NOMO-1 treated with DMSO at 0.1 percent for 48 hours (cell line): ENCODE data around the gene ANO4.

ENCODE experiments used
- DNase-seq: peaks from one replicate; lab custom pipeline; 2025; ENCODE audit not compliant: unreplicated experiment; lab: John Stamatoyannopoulos, UW

ANO4 gene

DNA sequence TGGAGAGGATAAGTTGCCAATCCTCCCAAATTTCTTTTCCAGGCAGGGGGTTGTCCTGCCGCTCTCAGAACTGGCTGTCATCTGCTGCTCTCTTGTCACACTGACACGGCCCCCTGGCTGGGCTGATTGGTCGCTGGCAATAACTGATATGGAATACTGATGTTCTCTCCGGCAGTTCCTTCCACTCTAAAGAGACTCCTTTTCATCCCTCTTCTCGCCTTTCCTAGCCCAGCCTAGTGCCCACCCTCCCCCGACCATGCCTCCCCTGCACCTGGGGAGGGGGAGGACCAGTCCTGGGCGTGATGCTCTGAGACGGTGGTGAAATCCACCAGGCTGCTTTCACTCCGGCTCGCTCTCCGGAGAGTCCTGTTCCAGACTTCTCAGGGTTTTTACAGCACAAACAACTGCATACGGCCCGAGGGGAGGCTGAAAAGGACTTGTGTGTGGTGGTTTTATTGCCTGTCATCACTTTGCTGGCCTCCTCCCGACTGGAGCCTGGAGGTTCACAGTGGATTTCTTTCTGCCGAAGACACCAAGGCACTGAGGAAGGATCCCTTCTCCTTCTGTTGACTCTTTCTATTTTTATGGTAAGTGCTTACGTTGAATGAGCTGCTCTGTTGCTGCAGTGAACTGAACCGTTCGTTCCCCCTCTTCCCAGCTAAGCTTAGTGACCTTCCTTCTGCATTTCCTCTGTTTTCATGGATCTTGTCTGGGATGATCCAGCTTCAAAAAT, at the start of gene ANO4:
TSS of gene ANO4 (plus strand) at position 336 of the 733 bp plus-strand sequence. CDS start 107,010 bp downstream, outside the sequence.
- DNase-seq, result no peak

GRCh38 chr12:100745378-100746071, 49.1 kb upstream of the ANO4 start:
- no peak for DNase-seq

DNA sequence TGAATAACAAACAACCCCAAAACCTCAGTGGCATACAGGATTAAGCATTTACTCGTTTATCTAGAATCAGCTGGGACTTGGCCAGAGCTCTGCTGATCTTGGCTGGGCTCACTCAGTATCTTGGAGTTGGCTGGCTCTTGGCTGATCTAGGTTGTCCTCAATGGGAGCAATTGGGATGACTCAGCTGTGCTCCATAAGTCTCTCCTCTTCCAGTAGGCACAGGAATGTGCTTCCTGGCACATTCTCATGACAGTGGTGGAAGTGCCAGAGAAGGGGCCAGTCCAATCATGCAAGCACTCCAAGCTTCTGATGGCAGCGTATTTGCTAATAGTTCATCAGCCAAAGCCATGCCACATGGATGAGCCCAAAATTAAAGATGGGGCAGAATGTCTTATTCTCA, 41.7 kb upstream of the ANO4 start:
- DNase-seq, result no peak

- DNase-seq, result no peak
Measured at GRCh38 chr12:100753837-100754236, 40.7 kb upstream of the ANO4 start.

GRCh38 chr12:100755186-100755585, 39.4 kb upstream of the ANO4 start:
- no peak for DNase-seq

DNA sequence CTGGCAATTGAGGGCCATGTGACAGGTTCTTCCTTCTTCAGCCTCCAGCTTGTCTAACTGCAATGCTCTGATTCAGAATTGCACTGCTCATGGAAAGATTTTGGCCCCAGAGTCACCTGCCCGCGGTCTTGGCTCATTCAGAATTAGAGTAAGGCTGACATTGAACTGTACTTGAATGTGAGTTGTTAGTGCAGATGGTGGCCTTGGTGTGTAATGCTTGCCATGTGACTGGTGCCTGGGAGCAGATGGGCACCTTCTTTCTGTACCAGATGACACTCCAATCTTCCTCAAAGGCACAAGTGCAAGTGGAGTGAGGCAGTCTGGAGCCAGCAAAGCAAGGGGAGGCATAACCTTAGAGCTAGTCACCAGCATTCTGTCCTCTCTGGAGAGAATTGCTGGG, 36.5 kb upstream of the ANO4 start:
- DNase-seq, result no peak

- DNase-seq, result no peak
Measured at GRCh38 chr12:100767371-100767770, 27.2 kb upstream of the ANO4 start.

- no peak for DNase-seq
Measured at GRCh38 chr12:100767950-100768349, 26.6 kb upstream of the ANO4 start.

DNA sequence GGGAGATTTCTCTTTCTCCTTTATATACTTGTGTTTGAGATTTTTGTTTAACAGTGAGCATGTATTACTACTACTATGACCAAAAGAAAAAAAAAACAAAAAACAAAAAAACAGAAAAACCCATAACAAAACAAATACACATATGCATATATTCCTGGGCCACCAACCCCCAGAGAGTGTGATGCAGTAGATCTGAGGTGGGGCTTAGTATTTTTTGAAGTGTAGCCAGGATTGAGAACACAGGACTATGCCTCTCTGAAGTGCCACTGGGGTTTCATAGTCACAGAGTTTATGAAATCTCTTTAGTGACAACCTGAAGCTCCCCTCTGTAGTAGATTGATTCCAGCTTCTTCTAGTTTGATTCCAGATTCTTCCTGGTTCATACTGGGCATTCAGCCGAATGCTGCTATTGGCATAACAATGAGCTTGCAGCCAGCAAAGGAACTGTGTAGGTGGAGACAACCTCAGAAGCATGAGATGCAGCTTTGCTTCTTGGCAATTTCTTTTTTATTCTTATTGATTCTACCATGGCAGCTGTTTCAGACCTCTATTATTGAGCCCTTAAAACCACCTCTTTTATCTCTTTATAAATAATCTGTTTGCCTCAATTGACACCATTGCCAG, 15.5 kb upstream of the ANO4 start:
- no peak for DNase-seq

GRCh38 chr12:100789146-100789545, 5.4 kb upstream of the ANO4 start:
- DNase-seq, result no peak

DNA sequence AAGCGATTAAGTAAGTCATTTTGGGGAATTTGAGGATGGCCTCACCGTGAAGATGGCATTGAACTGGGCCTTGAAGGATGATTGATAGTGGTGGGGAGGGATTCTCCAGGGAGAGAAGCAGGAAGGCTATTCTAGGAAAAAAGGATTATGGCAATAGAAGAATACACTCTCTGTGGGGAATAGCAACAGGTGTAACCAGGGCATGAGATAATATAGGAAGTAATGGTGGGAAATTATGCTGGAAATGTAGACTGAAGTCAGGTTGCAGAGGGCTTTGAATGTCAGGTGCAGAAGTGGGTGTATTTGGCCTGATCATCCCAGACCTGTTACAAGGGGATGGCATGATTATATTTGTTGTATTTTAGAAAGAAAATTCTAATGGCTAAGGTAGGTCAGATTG, 4.6 kb upstream of the ANO4 start:
- no peak for DNase-seq

DNA sequence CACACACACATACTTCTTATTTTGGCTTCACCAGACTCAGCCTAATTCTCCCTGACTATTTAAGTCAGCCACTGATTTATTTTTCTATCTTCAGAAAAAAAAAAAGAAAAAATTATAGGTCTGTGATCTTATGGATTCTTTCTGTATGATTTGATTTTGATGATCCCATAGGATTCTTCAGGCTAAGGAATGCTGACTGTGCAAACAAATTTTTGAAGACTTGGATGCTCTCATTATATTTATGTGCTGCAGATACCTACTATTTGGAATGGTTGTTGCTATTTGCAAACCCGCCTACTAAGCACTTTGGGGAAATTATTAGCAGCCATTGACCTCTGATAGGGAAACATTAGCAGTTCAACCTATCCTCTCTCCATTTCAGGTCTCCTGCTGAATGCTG, 4.0 kb upstream of the ANO4 start:
- no peak for DNase-seq

GRCh38 chr12:100793182-100793581, 1.4 kb upstream of the ANO4 start:
- DNase-seq, result no peak

DNA sequence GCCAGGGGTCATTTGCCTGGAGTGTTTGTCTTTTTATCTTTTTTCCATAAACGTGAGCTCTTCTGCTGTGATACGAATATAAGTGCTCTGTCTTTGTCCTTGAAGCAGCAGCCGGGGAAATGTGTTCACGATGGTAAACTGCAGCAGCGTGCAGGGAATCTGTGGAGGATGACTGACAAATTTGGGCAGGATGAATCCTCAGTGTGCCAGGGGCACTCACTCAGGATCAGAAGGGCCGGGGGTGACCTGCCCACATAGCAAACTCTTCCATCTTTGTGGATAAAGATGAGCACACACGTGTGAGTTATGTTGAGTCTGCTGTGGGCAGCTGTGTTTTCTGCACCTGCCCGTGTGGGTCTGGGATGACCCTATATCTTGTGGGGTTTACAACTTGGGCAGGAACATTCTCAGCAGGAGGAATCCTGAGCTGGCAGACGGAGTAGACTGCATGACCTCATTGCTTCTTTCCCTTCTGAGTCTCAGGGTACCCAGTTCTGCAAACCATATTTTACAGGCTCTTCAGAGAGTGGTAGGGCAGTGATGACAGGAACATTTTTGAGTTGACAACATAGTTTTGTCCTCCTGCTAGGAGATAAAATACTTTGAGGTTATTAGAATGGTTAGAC, 711 bp downstream of the ANO4 start:
- DNase-seq, result no peak

DNA sequence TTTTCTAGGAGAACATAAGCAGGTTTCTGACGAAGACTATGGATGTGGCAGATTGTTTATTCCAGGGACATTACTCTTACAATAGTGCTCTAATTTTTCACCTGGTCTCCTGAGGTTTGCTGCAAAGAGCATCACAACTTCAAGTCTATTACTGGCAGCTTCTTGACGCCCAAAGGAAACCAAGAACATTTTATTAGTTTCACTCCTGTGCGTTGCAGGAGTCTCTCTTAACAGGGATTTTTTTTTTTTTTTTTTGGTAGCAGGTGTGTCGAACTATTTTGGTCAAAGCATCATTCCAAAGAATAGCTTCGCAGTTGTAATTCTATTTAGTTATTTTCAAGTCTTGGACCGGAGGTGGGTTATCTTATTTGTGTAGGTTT, 1.2 kb downstream of the ANO4 start:
- no peak for DNase-seq

- DNase-seq, result no peak
Measured at GRCh38 chr12:100796621-100797020, 2.0 kb downstream of the ANO4 start.

DNA sequence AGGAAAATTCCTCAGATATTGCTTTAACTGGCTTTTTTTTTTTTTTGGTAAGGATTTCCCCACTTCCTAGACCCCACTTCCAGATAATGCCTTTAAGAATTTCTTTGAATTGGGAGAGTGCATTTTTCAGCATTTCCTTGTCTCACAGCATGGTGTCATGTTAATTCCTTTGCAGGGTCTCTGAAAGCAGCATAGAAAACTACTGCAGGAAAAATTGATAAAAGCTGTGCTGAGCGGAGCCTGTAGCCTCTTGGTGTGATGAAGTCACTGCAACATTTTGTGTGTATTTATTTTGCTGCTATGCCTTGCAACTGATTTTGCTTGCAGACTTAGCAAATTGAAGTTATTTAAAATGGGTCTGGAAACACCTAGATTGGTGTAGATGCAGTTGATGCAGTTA, 2.7 kb downstream of the ANO4 start:
- no peak for DNase-seq

DNA sequence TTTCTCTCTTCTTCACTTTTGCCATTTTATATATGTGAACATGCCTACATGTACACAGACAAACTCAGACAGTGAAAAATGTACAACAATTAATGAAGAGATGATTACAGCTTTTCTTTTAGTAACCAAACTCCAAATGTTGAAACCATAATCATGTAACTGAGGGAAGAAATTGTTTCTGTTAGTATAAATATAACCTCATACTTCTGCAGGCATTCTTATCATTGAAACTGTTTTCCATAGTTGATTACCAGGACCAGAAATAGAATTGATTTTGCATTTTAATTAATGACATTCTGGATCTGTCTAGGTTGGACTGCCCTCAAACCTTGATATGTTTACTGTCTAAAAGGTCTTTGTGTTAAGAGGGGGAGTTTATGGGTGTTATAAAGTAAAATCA, 3.2 kb downstream of the ANO4 start:
- no peak for DNase-seq

- no peak for DNase-seq
Measured at GRCh38 chr12:100798286-100799160, 3.9 kb downstream of the ANO4 start.

GRCh38 chr12:100799770-100800169, 5.2 kb downstream of the ANO4 start:
- DNase-seq, result no peak

GRCh38 chr12:100800723-100801122, 6.1 kb downstream of the ANO4 start:
- DNase-seq, result no peak
